ENCODE data around the gene FASTKD3. TPM values are rescaled to one million over a fixed set of nuclear protein-coding genes. Genes with fewer than 3 reads are reported as not detected.

The FASTKD3 gene
- total and polyA plus RNA-seq, 2 donors (not counting 3 experiments of a cell fraction or from before 2014, with no cell fraction given): 5.5 to 9.6 TPM

- no peak for TF ChIP-seq FOS (IDR thresholded peaks at IDR 0.05; ENCODE audit: borderline replicate concordance, insufficient read depth, low read length)
- no peak for TF ChIP-seq JUN (IDR thresholded peaks at IDR 0.05; ENCODE audit: borderline replicate concordance, insufficient read depth, insufficient read length, low read depth)
- no peak for TF ChIP-seq CTCF (IDR thresholded peaks at IDR 0.05; ENCODE audit: extremely low read depth in 1 of 2, insufficient read depth in 1 of 2, low read depth in 1 of 2, low read length in 2 of 2)
- TF ChIP-seq EZH2 (IDR thresholded peaks at IDR 0.05; ENCODE audit: borderline replicate concordance, low read depth, low read length, severe bottlenecking): no peak
- TF ChIP-seq, protein P1, sequence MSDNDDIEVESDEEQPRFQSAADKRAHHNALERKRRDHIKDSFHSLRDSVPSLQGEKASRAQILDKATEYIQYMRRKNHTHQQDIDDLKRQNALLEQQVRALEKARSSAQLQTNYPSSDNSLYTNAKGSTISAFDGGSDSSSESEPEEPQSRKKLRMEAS (IDR thresholded peaks at IDR 0.05; ENCODE audit: insufficient read depth, insufficient read length): no peak
- no peak for TF ChIP-seq POLR2A (IDR thresholded peaks at IDR 0.05; ENCODE audit: low read depth, low read length)
- no peak for TF ChIP-seq GATA2 (IDR thresholded peaks at IDR 0.05; ENCODE audit: insufficient read depth, insufficient read length, low read depth, low read length)
- no peak for TF ChIP-seq MYC (IDR thresholded peaks at IDR 0.05; ENCODE audit: low read depth, low read length)
- TF ChIP-seq POLR2AphosphoS5 (IDR thresholded peaks at IDR 0.05; ENCODE audit: insufficient read depth, low read depth, low read length): no peak
- dilution Hi-C loops (cut with MboI; ENCODE audit: extremely low pct_ligation_motif_present, low sequenced_read_pairs) (no loop called here), intact Hi-C loops (cut with micrococcal nuclease) (loop anchor here (10.0 kb wide), 1 partner anchor 560 kb away; no protein-coding TSS in a partner anchor)
- no TSS peak for BruUV-seq (replicated peaks)
- no peaks in the 10 kb centered on the region for H3K27me3 ChIP-seq (ENCODE audit: control insufficient read depth in 2 of 2, insufficient read depth in 2 of 2, low read length in 2 of 2)
- no peak overlapping the region for H3K4me2 ChIP-seq (ENCODE audit: insufficient read depth, low read length)
- DNase-seq (ENCODE audit: low read depth, low spot score) (no peak), FAIRE-seq (no peak)
- ChIA-PET POLR2A (no interaction called here), CTCF (no interaction called here)
- no peaks in the 10 kb centered on the region for H3K9me3 ChIP-seq (replicated peaks; ENCODE audit: control insufficient read depth, insufficient read depth, low read length)
- H3K4me1 ChIP-seq (ENCODE audit: control insufficient read depth, extremely low read depth, insufficient read depth, low read length): no peaks in the 10 kb centered on the region
- no peaks in the 10 kb centered on the region for H3K9me1 ChIP-seq (replicated peaks; ENCODE audit: control insufficient read depth, extremely low read depth, insufficient read depth, low read length)
- no peaks in the 10 kb centered on the region for H3K79me2 ChIP-seq (ENCODE audit: control insufficient read depth, insufficient read depth, low read length)
- peaks cover 16 to 18% of the 10 kb centered on the region in 2 experiments for H3K36me3 ChIP-seq (ENCODE audit: control insufficient read depth in 2 of 2, extremely low read depth in 1 of 2, insufficient read depth in 2 of 2, low read length in 2 of 2)
- H3K27ac ChIP-seq (ENCODE audit: insufficient read depth, low read depth, low read length): no peak overlapping the region
- H4K20me1 ChIP-seq (replicated peaks; ENCODE audit: control insufficient read depth, extremely low read depth, insufficient read depth, low read length): no peaks in the 10 kb centered on the region
- H3K9ac ChIP-seq (replicated peaks; ENCODE audit: extremely low read depth, insufficient read depth, low read length): no peak overlapping the region
- H2AFZ ChIP-seq (ENCODE audit: low read depth, low read length): no peak overlapping the region
- H3K4me3 ChIP-seq (replicated peaks in 1 of 3; ENCODE audit: insufficient read depth in 1 of 3, low read depth in 1 of 3, low read length in 3 of 3): no peak overlapping the region
These were observed 26.0 kb upstream of the FASTKD3 start for GRCh38 chr5:7894860-7895259.
